Lower leg skin (tissue), 4 donors: Measurements from ENCODE around the gene GEMIN4. TPM values are rescaled to one million over a fixed set of nuclear protein-coding genes. Genes with fewer than 3 reads are reported as not detected.

Source experiments
- DNase-seq, 2 donors: peaks; one replicate each; pipeline ENCODE4 v3.0.0-alpha.2; 2019; ENCODE audit warnings: low spot score in 2 of 2
- H3K4me3 ChIP-seq: fragments of 200-600 bp; sonication (generic); 2 replicates; pipeline ENCODE4 v1.5.1; 2017; ENCODE audit warnings: mild to moderate bottlenecking, low read depth; ENCODE audit not compliant: poor library complexity, severe bottlenecking
- POLR2A ChIP-seq, 2 donors: fragments of 450-650 bp; IDR thresholded peaks; one replicate each; pipeline ENCODE4 v1.6.1; 2016 to 2017; ENCODE audit warnings: antibody characterized with exemption in 2 of 2, mild to moderate bottlenecking in 1 of 2, moderate library complexity in 1 of 2
- WGBS, 2 donors: methylation state at CpG; one replicate each; pipeline ENCODE4 v1.1.5; 2018; 5-methylcytosine and 5-hydroxymethylcytosine counted together
- intact Hi-C: fragments of 100-400 bp; cut with DNase I; formaldehyde crosslinking; loops from one replicate; pipeline ENCODE4 v1.15.0; 2023; ENCODE audit warnings: low total_unique reads
- total RNA-seq, 4 donors: library from RNA; depleted of rRNA; stranded (reverse); fragments of >200 nt; gene quantifications; one replicate each; pipeline ENCODE4 v1.1.0, GENCODE V29; 2016
- TF ChIP-seq, protein P1 (sequence below), 3 donors: fragments of 450-650 bp; IDR thresholded peaks; one replicate each; pipeline ENCODE4 v1.5.1; 2016; ENCODE audit warnings: antibody characterized with exemption in 3 of 3, mild to moderate bottlenecking in 3 of 3, moderate library complexity in 2 of 3

The GEMIN4 gene
- total RNA-seq, 4 donors from 2014 or later = 27.7 to 48.3 (median 37.7) TPM

DNA sequence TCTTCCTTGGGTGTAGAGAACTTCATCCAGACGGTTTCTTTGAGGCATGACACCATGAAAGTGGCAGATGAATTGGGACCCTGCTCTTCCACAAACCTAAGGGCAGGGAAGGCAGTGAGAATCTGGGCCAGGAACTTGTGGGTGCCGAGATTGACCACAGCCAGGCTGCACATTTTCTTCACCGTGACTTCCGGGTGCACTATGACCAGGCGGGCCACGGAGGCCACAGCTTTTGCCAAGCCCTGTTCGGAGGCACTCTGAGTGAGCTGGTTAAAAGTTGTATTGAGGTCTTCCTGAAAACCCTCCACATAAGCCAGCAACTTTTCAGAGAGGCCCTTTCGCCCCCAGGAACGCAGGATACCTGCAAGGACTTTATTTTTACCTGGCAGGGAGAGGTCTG is 5.9 kb downstream of the GEMIN4 start:
- 93% methylated on average over 9 of the region's 9 CpGs for WGBS, 2 donors
- TF ChIP-seq POLR2A (IDR thresholded peaks at IDR 0.05) = no peak
- TF ChIP-seq, protein P1, sequence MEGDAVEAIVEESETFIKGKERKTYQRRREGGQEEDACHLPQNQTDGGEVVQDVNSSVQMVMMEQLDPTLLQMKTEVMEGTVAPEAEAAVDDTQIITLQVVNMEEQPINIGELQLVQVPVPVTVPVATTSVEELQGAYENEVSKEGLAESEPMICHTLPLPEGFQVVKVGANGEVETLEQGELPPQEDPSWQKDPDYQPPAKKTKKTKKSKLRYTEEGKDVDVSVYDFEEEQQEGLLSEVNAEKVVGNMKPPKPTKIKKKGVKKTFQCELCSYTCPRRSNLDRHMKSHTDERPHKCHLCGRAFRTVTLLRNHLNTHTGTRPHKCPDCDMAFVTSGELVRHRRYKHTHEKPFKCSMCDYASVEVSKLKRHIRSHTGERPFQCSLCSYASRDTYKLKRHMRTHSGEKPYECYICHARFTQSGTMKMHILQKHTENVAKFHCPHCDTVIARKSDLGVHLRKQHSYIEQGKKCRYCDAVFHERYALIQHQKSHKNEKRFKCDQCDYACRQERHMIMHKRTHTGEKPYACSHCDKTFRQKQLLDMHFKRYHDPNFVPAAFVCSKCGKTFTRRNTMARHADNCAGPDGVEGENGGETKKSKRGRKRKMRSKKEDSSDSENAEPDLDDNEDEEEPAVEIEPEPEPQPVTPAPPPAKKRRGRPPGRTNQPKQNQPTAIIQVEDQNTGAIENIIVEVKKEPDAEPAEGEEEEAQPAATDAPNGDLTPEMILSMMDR (IDR thresholded peaks at IDR 0.05) = no peak
- intact Hi-C loops = no loop called here
- no peak overlapping the region for H3K4me3 ChIP-seq
- DNase-seq = no peak

DNA sequence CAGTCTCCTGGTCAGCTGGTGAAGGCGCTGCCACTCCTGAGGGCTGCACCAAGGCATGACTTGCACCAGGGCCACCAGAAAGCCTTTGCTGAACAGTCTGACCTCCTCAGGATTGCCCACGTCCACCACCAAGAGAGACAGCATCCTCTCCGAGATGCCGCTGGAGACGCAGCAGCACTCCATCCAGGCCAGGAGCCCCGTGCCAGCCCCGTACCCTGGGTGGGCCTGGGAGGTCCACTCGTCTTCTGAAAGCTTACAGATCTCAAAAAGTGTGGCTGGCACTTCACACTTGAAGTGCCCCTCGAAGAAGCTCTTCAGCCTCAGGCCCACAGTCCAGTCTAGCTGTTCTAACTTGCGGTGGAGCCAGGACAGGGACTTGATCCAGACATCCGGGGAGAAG is 6.7 kb downstream of the GEMIN4 start:
- intact Hi-C loops = no loop called here
- 90 to 92% methylated on average over 11 of the region's 11 CpGs for WGBS, 2 donors
- H3K4me3 ChIP-seq = no peak overlapping the region
- DNase-seq = no peak
- TF ChIP-seq, protein P1 (IDR thresholded peaks at IDR 0.05) = no peak
- no peak for TF ChIP-seq POLR2A (IDR thresholded peaks at IDR 0.05)

DNA sequence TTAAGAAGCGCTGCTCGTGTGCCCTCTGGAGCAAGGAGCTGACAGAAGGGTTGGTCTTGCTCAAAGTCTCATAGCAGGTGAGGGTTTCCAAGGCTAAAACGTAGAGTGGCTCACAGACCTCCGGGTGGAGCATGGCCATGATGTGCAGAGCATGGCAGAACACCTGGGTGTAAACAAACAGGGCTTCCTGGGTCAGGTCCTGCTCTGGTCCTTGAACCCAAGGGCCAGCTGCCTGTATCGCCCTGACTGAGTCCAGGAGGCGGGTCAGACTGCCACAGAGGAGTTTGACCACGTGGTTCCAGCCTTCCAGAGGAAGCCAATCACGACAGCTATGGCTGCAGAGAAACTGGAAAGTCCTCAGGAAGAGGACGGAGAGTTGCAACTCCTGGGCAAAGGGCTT is 7.1 kb downstream of the GEMIN4 start:
- no peak for TF ChIP-seq POLR2A (IDR thresholded peaks at IDR 0.05)
- TF ChIP-seq, protein P1 (IDR thresholded peaks at IDR 0.05) = no peak
- WGBS, 2 donors = 90 to 91% methylated on average over 9 of the region's 9 CpGs
- intact Hi-C loops = no loop called here
- no peak overlapping the region for H3K4me3 ChIP-seq
- DNase-seq = no peak

DNA sequence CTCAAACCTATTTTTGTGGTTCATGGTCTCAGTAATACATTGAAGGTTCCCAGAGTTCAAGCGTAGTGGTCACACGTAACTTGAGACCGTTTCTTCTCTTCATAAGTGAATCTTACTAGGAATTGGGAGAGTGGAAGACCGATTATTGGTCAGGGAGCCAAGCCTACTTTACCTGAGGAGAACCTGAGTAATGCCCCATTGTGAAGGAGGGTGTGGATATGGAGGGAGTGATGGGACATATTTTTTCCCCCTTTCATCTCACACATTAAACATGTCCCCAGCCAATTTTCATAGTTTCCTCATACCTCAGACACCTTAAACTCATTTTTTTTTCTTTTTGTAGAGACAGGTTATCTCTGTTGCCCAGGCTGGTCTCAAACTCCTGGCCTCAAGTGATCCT is 8.9 kb downstream of the GEMIN4 start:
- TF ChIP-seq POLR2A (IDR thresholded peaks at IDR 0.05) = no peak
- TF ChIP-seq, protein P1 (IDR thresholded peaks at IDR 0.05) = no peak
- no peak overlapping the region for H3K4me3 ChIP-seq
- DNase-seq = no peak
- 84 to 92% methylated on average over 4 of the region's 4 CpGs for WGBS, 2 donors
- intact Hi-C loops = no loop called here

DNA sequence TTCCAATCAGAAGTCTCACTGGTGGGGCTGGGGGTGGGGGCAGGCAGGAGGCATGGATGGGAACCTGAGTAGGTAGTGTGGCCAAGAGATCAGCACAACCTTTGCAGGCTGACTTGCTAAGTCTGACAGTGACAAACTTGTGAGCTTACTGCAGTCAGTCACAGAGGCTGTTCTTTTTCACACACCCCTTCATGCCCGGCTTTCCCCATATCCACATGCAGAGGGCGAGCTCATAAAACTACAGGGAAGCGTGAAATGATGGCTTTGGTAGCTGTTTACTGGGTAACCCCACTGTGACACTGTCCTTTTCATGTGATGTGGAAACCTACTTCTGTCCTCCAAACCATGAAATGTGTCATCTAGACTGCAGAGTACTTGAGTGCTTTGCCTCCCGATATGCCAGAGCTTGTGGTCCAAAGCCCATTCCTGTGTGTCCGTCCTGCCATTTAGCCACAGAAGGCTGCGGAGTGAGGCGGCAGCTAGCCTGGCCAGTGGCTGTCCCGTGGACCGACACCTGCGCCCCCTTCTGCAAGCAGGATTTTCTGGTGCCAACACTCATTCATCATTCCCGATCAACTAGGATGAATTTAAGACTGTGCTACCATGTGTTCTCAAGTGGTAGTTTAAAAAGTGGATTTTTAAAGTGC is 9.8 kb downstream of the GEMIN4 start:
- DNase-seq = no peak
- no peak overlapping the region for H3K4me3 ChIP-seq
- TF ChIP-seq, protein P1 (IDR thresholded peaks at IDR 0.05) = no peak
- no peak for TF ChIP-seq POLR2A (IDR thresholded peaks at IDR 0.05)
- intact Hi-C loops = no loop called here
- 86 to 88% methylated on average over 11 of the region's 11 CpGs for WGBS, 2 donors
